IMR-90 (cell line): ENCODE results near the gene BRD3. TPM values are rescaled to one million over a fixed set of nuclear protein-coding genes. Genes with fewer than 3 reads are reported as not detected.

Source experiments
- ATAC-seq: fragments of 200-7000 bp; cut with Tn5 transposase; 2 replicates; pipeline ENCODE4 v1.9.1; 2020; ENCODE audit warnings: low read depth, mild to moderate bottlenecking, moderate library complexity
- BruUV-seq: library from RNA; stranded (reverse); fragments of 400-500 nt; replicated peaks from 2 replicates; lab custom pipeline; 2021; lab: Mats Ljungman, UMichigan
- CTCF ChIA-PET: fragments of 300-600 bp; formaldehyde crosslinking; extraction: SDS; loops from one replicate; lab custom pipeline; 2021; ENCODE audit warnings: antibody characterized with exemption; lab: Yijun Ruan, JAX
- POLR2A ChIA-PET: fragments of 300-600 bp; sonication (Branson Sonifier 250); formaldehyde crosslinking; loops from one replicate; lab custom pipeline; 2022; ENCODE audit warnings: antibody characterized with exemption; ENCODE audit not compliant: unreplicated experiment; lab: Charles Lee
- DNase-seq: peaks from one replicate; pipeline ENCODE4 v3.0.0; 2013
- H2AFZ ChIP-seq: replicated peaks from 2 replicates; pipeline ENCODE3; 2013; ENCODE audit warnings: low read length, mild to moderate bottlenecking; ENCODE audit not compliant: poor library complexity
- H2AK5ac ChIP-seq: 2 replicates; pipeline ENCODE4 v1.6.1; 2013; ENCODE audit warnings: low read depth, low read length, inconsistent platforms
- H2AK9ac ChIP-seq: replicated peaks from 2 replicates; pipeline ENCODE3; 2013; ENCODE audit warnings: mild to moderate bottlenecking, low read depth, low read length, moderate library complexity; ENCODE audit not compliant: poor library complexity
- H2BK120ac ChIP-seq: 2 replicates; pipeline ENCODE4 v1.6.1; 2013; ENCODE audit warnings: low read depth, low read length, inconsistent platforms
- H2BK15ac ChIP-seq: 3 replicates; pipeline ENCODE4 v1.6.1; 2013; ENCODE audit warnings: low read depth, low read length, inconsistent platforms
- H2BK20ac ChIP-seq: 2 replicates; pipeline ENCODE4 v1.6.1; 2013; ENCODE audit warnings: low read depth, mild to moderate bottlenecking, inconsistent platforms, low read length, moderate library complexity
- H2BK5ac ChIP-seq: 2 replicates; pipeline ENCODE4 v1.6.1; 2013; ENCODE audit warnings: mild to moderate bottlenecking, low read depth, low read length, inconsistent platforms; ENCODE audit not compliant: poor library complexity, severe bottlenecking
- H3K14ac ChIP-seq: replicated peaks from 2 replicates; pipeline ENCODE4 v1.6.1; 2013; ENCODE audit warnings: low read depth, low read length, inconsistent platforms
- H3K18ac ChIP-seq: 2 replicates; pipeline ENCODE4 v1.6.1; 2013; ENCODE audit warnings: low read depth, low read length, control low read depth
- H3K23ac ChIP-seq: 2 replicates; pipeline ENCODE4 v1.6.1; 2013; ENCODE audit warnings: low read depth, low read length, inconsistent platforms
- H3K27ac ChIP-seq: 2 replicates; pipeline ENCODE4 v1.5.1; 2013; ENCODE audit warnings: mild to moderate bottlenecking, control low read depth, low read length; ENCODE audit not compliant: insufficient read depth
- H3K27me3 ChIP-seq: 2 replicates; pipeline ENCODE4 v1.6.1; 2013; ENCODE audit warnings: low read length; ENCODE audit not compliant: control insufficient read depth, insufficient read depth
- H3K36me3 ChIP-seq: 2 replicates; pipeline ENCODE4 v1.6.1; 2013; ENCODE audit warnings: low read length, mixed read lengths; ENCODE audit not compliant: control insufficient read depth, insufficient read depth
- H3K4ac ChIP-seq: 2 replicates; pipeline ENCODE4 v1.6.1; 2013; ENCODE audit warnings: low read depth, low read length, inconsistent platforms
- H3K4me1 ChIP-seq: 2 replicates; pipeline ENCODE4 v1.6.1; 2013; ENCODE audit warnings: low read length, mixed read lengths; ENCODE audit not compliant: control insufficient read depth, insufficient read depth
- H3K4me2 ChIP-seq: 2 replicates; pipeline ENCODE4 v1.6.1; 2013; ENCODE audit warnings: low read depth, mild to moderate bottlenecking, control low read depth, low read length, moderate library complexity
- H3K4me3 ChIP-seq: 2 replicates; pipeline ENCODE4 v1.5.1; 2013; ENCODE audit warnings: low read depth, mild to moderate bottlenecking, control low read depth, low read length, moderate library complexity; ENCODE audit not compliant: insufficient read depth
- H3K56ac ChIP-seq: 2 replicates; pipeline ENCODE4 v1.6.1; 2013; ENCODE audit warnings: low read length, inconsistent platforms; ENCODE audit not compliant: insufficient read depth; ENCODE audit errors: extremely low read depth
- H3K79me1 ChIP-seq, 2 experiments: 2 replicates each; pipeline ENCODE4 v1.6.1; 2013; ENCODE audit warnings: low read length in 2 of 2, inconsistent platforms in 1 of 2, low read depth in 1 of 2
- H3K9ac ChIP-seq: 2 replicates; pipeline ENCODE4 v1.6.1; 2013; ENCODE audit warnings: low read depth, low read length, control low read depth
- H3K9me1 ChIP-seq: 2 replicates; pipeline ENCODE4 v1.6.1; 2013; ENCODE audit warnings: low read length, inconsistent platforms; ENCODE audit not compliant: insufficient read depth
- H3K9me3 ChIP-seq: 2 replicates; pipeline ENCODE4 v1.6.1; 2013; ENCODE audit warnings: low read length; ENCODE audit not compliant: control insufficient read depth, insufficient read depth
- H4K20me1 ChIP-seq: 2 replicates; pipeline ENCODE4 v1.6.1; 2013; ENCODE audit warnings: low read length, inconsistent platforms; ENCODE audit not compliant: insufficient read depth
- H4K5ac ChIP-seq: 2 replicates; pipeline ENCODE4 v1.6.1; 2013; ENCODE audit warnings: mild to moderate bottlenecking, low read depth, low read length, control low read depth
- H4K8ac ChIP-seq, 2 experiments: 2 replicates each; pipeline ENCODE4 v1.6.1; 2013; ENCODE audit warnings: low read depth in 2 of 2, low read length in 2 of 2, control low read depth in 1 of 2, inconsistent platforms in 1 of 2
- H4K91ac ChIP-seq: 2 replicates; pipeline ENCODE4 v1.6.1; 2013; ENCODE audit warnings: low read depth, low read length, inconsistent platforms; ENCODE audit not compliant: insufficient read depth
- BHLHE40 ChIP-seq: fragments of 150-350 bp; IDR thresholded peaks from 2 replicates; pipeline ENCODE4 v1.6.1; 2016; ENCODE audit warnings: mild to moderate bottlenecking, low read depth, low read length
- CEBPB ChIP-seq: IDR thresholded peaks from 2 replicates; pipeline ENCODE4 v1.6.1; 2012; ENCODE audit warnings: low read depth, low read length, improper control_type of control experiment
- CHD1 ChIP-seq: IDR thresholded peaks from 2 replicates; pipeline ENCODE4 v1.6.1; 2012; ENCODE audit warnings: low read depth, low read length, improper control_type of control experiment
- CTCF ChIP-seq: conservative IDR thresholded peaks from 2 replicates; pipeline ENCODE4 v1.5.1; 2012; ENCODE audit warnings: mild to moderate bottlenecking, low read depth, low read length, improper control_type of control experiment
- ELK1 ChIP-seq: fragments of 150-350 bp; IDR thresholded peaks from 2 replicates; pipeline ENCODE4 v1.6.1; 2016; ENCODE audit warnings: low read depth, mild to moderate bottlenecking, low read length, moderate library complexity, borderline replicate concordance
- FOS ChIP-seq: fragments of 150-350 bp; IDR thresholded peaks from 2 replicates; pipeline ENCODE4 v1.6.1; 2016; ENCODE audit warnings: low read depth, low read length
- MAFK ChIP-seq: IDR thresholded peaks from 2 replicates; pipeline ENCODE4 v1.6.1; 2012; ENCODE audit warnings: low read depth, low read length, improper control_type of control experiment
- MAZ ChIP-seq: IDR thresholded peaks from 2 replicates; pipeline ENCODE4 v1.6.1; 2012; ENCODE audit warnings: low read depth, mild to moderate bottlenecking, low read length, improper control_type of control experiment, moderate library complexity, borderline replicate concordance
- MXI1 ChIP-seq: IDR thresholded peaks from 2 replicates; pipeline ENCODE4 v1.6.1; 2012; ENCODE audit warnings: low read depth, mild to moderate bottlenecking, low read length, moderate library complexity, borderline replicate concordance
- NFE2L2 ChIP-seq: fragments of 150-350 bp; IDR thresholded peaks from 2 replicates; pipeline ENCODE4 v1.6.1; 2016; ENCODE audit warnings: low read depth, mild to moderate bottlenecking, low read length
- POLR2A ChIP-seq: IDR thresholded peaks from 2 replicates; pipeline ENCODE4 v1.6.1; 2012; ENCODE audit warnings: mild to moderate bottlenecking, low read depth, low read length
- RAD21 ChIP-seq: IDR thresholded peaks from 2 replicates; pipeline ENCODE4 v1.6.1; 2012; ENCODE audit warnings: low read length, improper control_type of control experiment
- RCOR1 ChIP-seq: IDR thresholded peaks from 2 replicates; pipeline ENCODE4 v1.6.1; 2012; ENCODE audit warnings: mild to moderate bottlenecking, low read length, improper control_type of control experiment; ENCODE audit not compliant: insufficient replicate concordance
- RFX5 ChIP-seq: IDR thresholded peaks from 2 replicates; pipeline ENCODE4 v1.8.0; 2012; ENCODE audit warnings: low read depth, mild to moderate bottlenecking, low read length, moderate library complexity
- SMC3 ChIP-seq: fragments of 150-350 bp; IDR thresholded peaks from 2 replicates; pipeline ENCODE4 v1.6.1; 2016; ENCODE audit warnings: low read depth, mild to moderate bottlenecking, antibody characterized with exemption, low read length, moderate library complexity
- WGBS, 2 experiments: methylation state at CpG; one replicate each; pipeline versions ENCODE4 v1.1.5 to v1.1.7; 2013; ENCODE audit warnings: missing lambda C conversion rate in 2 of 2; ENCODE audit not compliant: insufficient read length in 1 of 2; ENCODE audit errors: extremely low coverage in 2 of 2; 5-methylcytosine and 5-hydroxymethylcytosine counted together
- dilution Hi-C: fragments of 300-500 bp; cut with HindIII; formaldehyde crosslinking; loops from one replicate; pipeline ENCODE4 v1.14.3; 2018; ENCODE audit warnings: low sequenced_read_pairs; ENCODE audit not compliant: unreplicated experiment
- in situ Hi-C: fragments of 300-500 bp; cut with MboI; formaldehyde crosslinking; loops from 3 replicates; pipeline ENCODE4 v1.14.3; 2019; ENCODE audit warnings: low sequenced_read_pairs, inconsistent platforms, mixed read lengths
- intact Hi-C: fragments of 100-400 bp; cut with micrococcal nuclease; formaldehyde crosslinking; loops from 2 replicates; pipeline ENCODE4 v1.10.0; 2022
- polyA plus RNA-seq, 3 experiments: library from polyadenylated mRNA; depleted of rRNA; stranded (reverse); fragments of >200 nt; gene quantifications; 2 replicates each; pipeline ENCODE4 v1.2.3, GENCODE V29; 2012; ENCODE audit warnings: low replicate concordance in 1 of 3
- total RNA-seq: library from RNA; depleted of rRNA; stranded (reverse); fragments of >200 nt; gene quantifications from 2 replicates; pipeline ENCODE4 v1.2.3, GENCODE V29; 2012
- TF ChIP-seq, protein P1 (sequence below): fragments of 150-350 bp; IDR thresholded peaks from 2 replicates; pipeline ENCODE4 v1.6.1; 2017; ENCODE audit warnings: mild to moderate bottlenecking, antibody characterized with exemption, low read length, low read depth

The BRD3 gene
- total and polyA plus RNA-seq, 2 of the 4 experiments (the other 2 are of a cell fraction) = 2.2 to 7.1 TPM

DNA sequence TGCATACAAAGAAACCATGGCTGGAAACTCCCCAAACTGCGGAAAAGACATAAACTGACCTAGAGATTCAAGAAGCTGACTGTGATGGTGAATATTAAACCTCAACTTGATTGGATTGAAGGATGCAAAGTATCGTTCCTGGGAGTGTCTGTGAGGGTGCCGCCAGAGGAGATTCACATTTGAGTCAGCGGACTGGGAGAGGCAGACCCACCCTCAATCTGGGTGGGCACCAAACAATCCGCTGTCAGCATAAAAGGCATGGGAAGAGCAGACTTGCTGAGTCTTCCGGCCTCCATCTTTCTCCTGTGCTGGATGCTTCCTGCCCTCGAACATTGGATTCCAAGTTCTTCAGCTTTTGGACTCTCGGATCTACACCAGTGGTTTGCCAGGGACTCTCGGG lies 43.2 kb upstream of the BRD3 start:
- Histone ChIP-seq H2AFZ (no peak overlapping the region), H3K14ac (no peak overlapping the region), H4K5ac (no peak overlapping the region), H3K4ac (no peak overlapping the region), H3K4me3 (no peak overlapping the region), H2BK20ac (no peak overlapping the region), H3K9me1 (no peaks in the 10 kb centered on the region), H3K4me1 (no peaks in the 10 kb centered on the region), H2BK15ac (no peak overlapping the region), H4K8ac (no peak overlapping the region), H3K79me1 (no peaks in the 10 kb centered on the region), H3K4me2 (no peak overlapping the region), H3K27me3 (peaks cover 3% of the 10 kb centered on the region; the same call in 1 of the 2 replicates), H3K36me3 (no peaks in the 10 kb centered on the region), H3K18ac (no peak overlapping the region), H2AK5ac (no peak overlapping the region), H3K27ac (no peak overlapping the region), H2AK9ac (no peak overlapping the region), H3K23ac (no peak overlapping the region), H3K9ac (no peak overlapping the region), H2BK120ac (no peak overlapping the region), H2BK5ac (no peak overlapping the region), H3K56ac (no peak overlapping the region), H3K9me3 (no peaks in the 10 kb centered on the region), H4K20me1 (no peaks in the 10 kb centered on the region), H4K91ac (no peak overlapping the region)
- CTCF ChIA-PET = no interaction called here
- TF ChIP-seq MXI1 = no peak
- TF ChIP-seq CHD1 = no peak
- TF ChIP-seq RCOR1 = no peak
- TF ChIP-seq MAZ = no peak
- TF ChIP-seq, protein P1, sequence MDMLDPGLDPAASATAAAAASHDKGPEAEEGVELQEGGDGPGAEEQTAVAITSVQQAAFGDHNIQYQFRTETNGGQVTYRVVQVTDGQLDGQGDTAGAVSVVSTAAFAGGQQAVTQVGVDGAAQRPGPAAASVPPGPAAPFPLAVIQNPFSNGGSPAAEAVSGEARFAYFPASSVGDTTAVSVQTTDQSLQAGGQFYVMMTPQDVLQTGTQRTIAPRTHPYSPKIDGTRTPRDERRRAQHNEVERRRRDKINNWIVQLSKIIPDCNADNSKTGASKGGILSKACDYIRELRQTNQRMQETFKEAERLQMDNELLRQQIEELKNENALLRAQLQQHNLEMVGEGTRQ = no peak
- no peak for TF ChIP-seq CEBPB
- TF ChIP-seq ELK1 = no peak
- no peak for TF ChIP-seq MAFK
- no peak for TF ChIP-seq CTCF
- no peak for TF ChIP-seq RFX5
- TF ChIP-seq RAD21 = no peak
- no peak for TF ChIP-seq FOS
- no peak for TF ChIP-seq NFE2L2
- TF ChIP-seq SMC3 = no peak
- no peak for TF ChIP-seq POLR2A
- TF ChIP-seq BHLHE40 = no peak
- no TSS peak for BruUV-seq
- WGBS, 2 experiments = 73% methylated on average over 6 of the region's 9 CpGs; no CpG with 5 or more reads in 1 of the 2 experiments
- dilution Hi-C loops (no loop called here), in situ Hi-C loops (no loop called here), intact Hi-C loops (no loop called here)
- ATAC-seq = no peak
- POLR2A ChIA-PET = interaction anchor here (0.7 kb wide), 1 partner anchor 64 kb away, joined by 3 read pairs; no protein-coding TSS in a partner anchor
- no peak for DNase-seq
